ENCODE measurements around the gene MYL11.

DNA sequence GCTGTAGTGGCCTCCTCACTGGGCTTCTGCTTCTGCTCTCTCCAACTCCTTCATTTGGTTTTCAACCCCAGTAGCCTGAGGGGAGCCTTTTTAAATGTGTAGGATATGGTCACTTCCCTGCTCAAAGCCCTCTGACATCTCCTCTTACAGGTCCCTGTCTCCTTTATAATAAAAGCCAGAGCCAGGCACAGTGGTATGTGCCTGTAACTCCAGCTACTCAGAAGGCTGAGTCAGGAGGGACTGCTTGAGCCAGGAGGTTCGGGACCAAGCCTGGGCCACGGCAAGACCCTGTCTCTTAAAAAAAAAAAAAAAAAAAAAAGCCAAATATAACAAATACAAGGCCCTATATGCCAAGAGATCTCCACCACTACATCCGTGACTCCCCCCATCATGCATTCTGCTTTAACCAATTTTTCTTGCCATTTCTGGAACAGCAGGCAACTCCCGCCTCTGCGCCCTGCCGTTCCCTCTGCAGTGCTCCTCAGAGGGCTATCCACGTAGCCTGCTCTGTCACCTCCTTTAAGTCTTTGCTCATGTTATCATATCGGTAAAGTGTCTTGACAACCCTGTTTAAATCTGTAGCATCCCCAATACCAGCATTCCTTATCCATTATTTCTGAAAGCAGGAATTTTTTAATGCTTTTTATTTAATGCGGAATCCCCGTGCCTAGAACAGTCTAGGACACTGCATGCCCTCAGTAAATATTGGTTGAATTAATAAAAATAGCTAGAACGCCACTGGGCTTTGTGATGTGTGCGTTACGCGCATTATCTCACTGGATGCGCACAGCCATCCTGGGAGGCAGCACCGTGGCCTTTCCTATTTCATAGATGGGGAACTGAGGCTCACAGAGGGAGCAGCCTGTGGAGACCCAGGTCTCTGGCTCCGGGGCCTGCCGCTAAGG, 42.3 kb downstream of the MYL11 start:
- TF ChIP-seq, protein P1, sequence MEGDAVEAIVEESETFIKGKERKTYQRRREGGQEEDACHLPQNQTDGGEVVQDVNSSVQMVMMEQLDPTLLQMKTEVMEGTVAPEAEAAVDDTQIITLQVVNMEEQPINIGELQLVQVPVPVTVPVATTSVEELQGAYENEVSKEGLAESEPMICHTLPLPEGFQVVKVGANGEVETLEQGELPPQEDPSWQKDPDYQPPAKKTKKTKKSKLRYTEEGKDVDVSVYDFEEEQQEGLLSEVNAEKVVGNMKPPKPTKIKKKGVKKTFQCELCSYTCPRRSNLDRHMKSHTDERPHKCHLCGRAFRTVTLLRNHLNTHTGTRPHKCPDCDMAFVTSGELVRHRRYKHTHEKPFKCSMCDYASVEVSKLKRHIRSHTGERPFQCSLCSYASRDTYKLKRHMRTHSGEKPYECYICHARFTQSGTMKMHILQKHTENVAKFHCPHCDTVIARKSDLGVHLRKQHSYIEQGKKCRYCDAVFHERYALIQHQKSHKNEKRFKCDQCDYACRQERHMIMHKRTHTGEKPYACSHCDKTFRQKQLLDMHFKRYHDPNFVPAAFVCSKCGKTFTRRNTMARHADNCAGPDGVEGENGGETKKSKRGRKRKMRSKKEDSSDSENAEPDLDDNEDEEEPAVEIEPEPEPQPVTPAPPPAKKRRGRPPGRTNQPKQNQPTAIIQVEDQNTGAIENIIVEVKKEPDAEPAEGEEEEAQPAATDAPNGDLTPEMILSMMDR (conservative IDR thresholded peaks at IDR 0.05): no peak
- TF ChIP-seq EZH2 (IDR thresholded peaks at IDR 0.05; ENCODE audit: low read depth): no peak
